Measurements from ENCODE around the gene PLPP3.

The PLPP3 gene

GRCh38 chr1:56453417-56454078, 125.8 kb downstream of the PLPP3 start:
- Histone ChIP-seq H3K27ac (ENCODE audit: insufficient read depth in 1 of 2, low read depth in 1 of 2, low read length in 2 of 2, poor library complexity in 1 of 2, severe bottlenecking in 2 of 2) (no peak overlapping the region), H3K4me1 (ENCODE audit: control extremely low read depth in 1 of 4, control insufficient read depth in 4 of 4, insufficient read depth in 4 of 4, low read length in 3 of 4) (no peaks in the 10 kb centered on the region), H3K27me3 (replicated peaks in 2 of 5; ENCODE audit: control insufficient read depth in 4 of 5, insufficient read depth in 5 of 5, low read length in 4 of 5) (no peaks in the 10 kb centered on the region), H3K9me3 (ENCODE audit: control extremely low read depth in 1 of 5, control insufficient read depth in 4 of 5, insufficient read depth in 2 of 5, low read depth in 1 of 5, low read length in 4 of 5) (no peaks in the 10 kb centered on the region), H3K4me3 (ENCODE audit: control insufficient read depth in 1 of 7, extremely low read depth in 1 of 7, insufficient read depth in 4 of 7, low read depth in 2 of 7, low read length in 6 of 7) (no peak overlapping the region), H3K36me3 (ENCODE audit: control insufficient read depth in 4 of 4, insufficient read depth in 4 of 4, low read length in 3 of 4) (no peaks in the 10 kb centered on the region)
- 97% methylated on average over 4 of the region's 10 CpGs for WGBS (ENCODE audit: insufficient coverage)
- ChIA-PET POLR2A (no interaction called here), CTCF (no interaction called here)
- DNase-seq: no peak

GRCh38 chr1:56453016-56453415, 126.3 kb downstream of the PLPP3 start:
- no peaks in the 10 kb centered on the region for H3K4me1 ChIP-seq (ENCODE audit: control extremely low read depth in 1 of 4, control insufficient read depth in 4 of 4, insufficient read depth in 4 of 4, low read length in 3 of 4)
- POLR2A ChIA-PET: no interaction called here
- H3K36me3 ChIP-seq (ENCODE audit: control insufficient read depth in 4 of 4, insufficient read depth in 4 of 4, low read length in 3 of 4): no peaks in the 10 kb centered on the region
- H3K9me3 ChIP-seq (ENCODE audit: control extremely low read depth in 1 of 5, control insufficient read depth in 4 of 5, insufficient read depth in 2 of 5, low read depth in 1 of 5, low read length in 4 of 5): no peaks in the 10 kb centered on the region
- H3K4me3 ChIP-seq (ENCODE audit: control insufficient read depth in 1 of 7, extremely low read depth in 1 of 7, insufficient read depth in 4 of 7, low read depth in 2 of 7, low read length in 6 of 7): no peak overlapping the region
- no peaks in the 10 kb centered on the region for H3K27me3 ChIP-seq (replicated peaks in 2 of 5; ENCODE audit: control insufficient read depth in 4 of 5, insufficient read depth in 5 of 5, low read length in 4 of 5)
- 100% methylated on average over 3 of the region's 4 CpGs for WGBS (ENCODE audit: insufficient coverage)
- no peak overlapping the region for H3K27ac ChIP-seq (ENCODE audit: insufficient read depth in 1 of 2, low read depth in 1 of 2, low read length in 2 of 2, poor library complexity in 1 of 2, severe bottlenecking in 2 of 2)
- CTCF ChIA-PET: no interaction called here
- DNase-seq: no peak

- Histone ChIP-seq H3K4me1 (ENCODE audit: control extremely low read depth in 1 of 4, control insufficient read depth in 4 of 4, insufficient read depth in 4 of 4, low read length in 3 of 4) (no peaks in the 10 kb centered on the region), H3K4me3 (ENCODE audit: control insufficient read depth in 1 of 7, extremely low read depth in 1 of 7, insufficient read depth in 4 of 7, low read depth in 2 of 7, low read length in 6 of 7) (no peak overlapping the region), H3K27ac (ENCODE audit: insufficient read depth in 1 of 2, low read depth in 1 of 2, low read length in 2 of 2, poor library complexity in 1 of 2, severe bottlenecking in 2 of 2) (no peak overlapping the region), H3K9me3 (ENCODE audit: control extremely low read depth in 1 of 5, control insufficient read depth in 4 of 5, insufficient read depth in 2 of 5, low read depth in 1 of 5, low read length in 4 of 5) (no peaks in the 10 kb centered on the region), H3K36me3 (ENCODE audit: control insufficient read depth in 4 of 4, insufficient read depth in 4 of 4, low read length in 3 of 4) (no peaks in the 10 kb centered on the region), H3K27me3 (replicated peaks in 2 of 5; ENCODE audit: control insufficient read depth in 4 of 5, insufficient read depth in 5 of 5, low read length in 4 of 5) (no peaks in the 10 kb centered on the region)
- POLR2A ChIA-PET: no interaction called here
- CTCF ChIA-PET: no interaction called here
- DNase-seq: no peak
- WGBS (ENCODE audit: insufficient coverage): 97% methylated on average over 3 of the region's 3 CpGs
Measured at GRCh38 chr1:56452027-56453011, 127.0 kb downstream of the PLPP3 start.

GRCh38 chr1:56451491-56451890, 127.9 kb downstream of the PLPP3 start:
- H3K9me3 ChIP-seq (ENCODE audit: control extremely low read depth in 1 of 5, control insufficient read depth in 4 of 5, insufficient read depth in 2 of 5, low read depth in 1 of 5, low read length in 4 of 5): no peaks in the 10 kb centered on the region
- whole genome bisulfite sequencing (ENCODE audit: insufficient coverage): 94% methylated on average over 4 of the region's 5 CpGs
- H3K27ac ChIP-seq (ENCODE audit: insufficient read depth in 1 of 2, low read depth in 1 of 2, low read length in 2 of 2, poor library complexity in 1 of 2, severe bottlenecking in 2 of 2): no peak overlapping the region
- H3K27me3 ChIP-seq (replicated peaks in 2 of 5; ENCODE audit: control insufficient read depth in 4 of 5, insufficient read depth in 5 of 5, low read length in 4 of 5): no peaks in the 10 kb centered on the region
- ChIA-PET CTCF (no interaction called here), POLR2A (no interaction called here)
- no peak for DNase-seq
- no peaks in the 10 kb centered on the region for H3K36me3 ChIP-seq (ENCODE audit: control insufficient read depth in 4 of 4, insufficient read depth in 4 of 4, low read length in 3 of 4)
- H3K4me3 ChIP-seq (ENCODE audit: control insufficient read depth in 1 of 7, extremely low read depth in 1 of 7, insufficient read depth in 4 of 7, low read depth in 2 of 7, low read length in 6 of 7): no peak overlapping the region
- H3K4me1 ChIP-seq (ENCODE audit: control extremely low read depth in 1 of 4, control insufficient read depth in 4 of 4, insufficient read depth in 4 of 4, low read length in 3 of 4): no peaks in the 10 kb centered on the region

GRCh38 chr1:56450004-56450666, 129.2 kb downstream of the PLPP3 start:
- H3K27ac ChIP-seq (ENCODE audit: insufficient read depth in 1 of 2, low read depth in 1 of 2, low read length in 2 of 2, poor library complexity in 1 of 2, severe bottlenecking in 2 of 2): no peak overlapping the region
- ChIA-PET POLR2A (no interaction called here), CTCF (no interaction called here)
- H3K4me3 ChIP-seq (ENCODE audit: control insufficient read depth in 1 of 7, extremely low read depth in 1 of 7, insufficient read depth in 4 of 7, low read depth in 2 of 7, low read length in 6 of 7): no peak overlapping the region
- H3K27me3 ChIP-seq (replicated peaks in 2 of 5; ENCODE audit: control insufficient read depth in 4 of 5, insufficient read depth in 5 of 5, low read length in 4 of 5): no peaks in the 10 kb centered on the region
- no peak for DNase-seq
- H3K36me3 ChIP-seq (ENCODE audit: control insufficient read depth in 4 of 4, insufficient read depth in 4 of 4, low read length in 3 of 4): no peaks in the 10 kb centered on the region
- H3K4me1 ChIP-seq (ENCODE audit: control extremely low read depth in 1 of 4, control insufficient read depth in 4 of 4, insufficient read depth in 4 of 4, low read length in 3 of 4): no peaks in the 10 kb centered on the region
- WGBS (ENCODE audit: insufficient coverage): 78% methylated on average over 4 of the region's 4 CpGs
- no peaks in the 10 kb centered on the region for H3K9me3 ChIP-seq (ENCODE audit: control extremely low read depth in 1 of 5, control insufficient read depth in 4 of 5, insufficient read depth in 2 of 5, low read depth in 1 of 5, low read length in 4 of 5)

GRCh38 chr1:56448529-56449300, 130.6 kb downstream of the PLPP3 start:
- no peak for DNase-seq
- ChIA-PET CTCF (no interaction called here), POLR2A (no interaction called here)
- 97% methylated on average over 9 of the region's 12 CpGs for whole genome bisulfite sequencing (ENCODE audit: insufficient coverage)
- Histone ChIP-seq H3K9me3 (ENCODE audit: control extremely low read depth in 1 of 5, control insufficient read depth in 4 of 5, insufficient read depth in 2 of 5, low read depth in 1 of 5, low read length in 4 of 5) (no peaks in the 10 kb centered on the region), H3K27me3 (replicated peaks in 2 of 5; ENCODE audit: control insufficient read depth in 4 of 5, insufficient read depth in 5 of 5, low read length in 4 of 5) (no peaks in the 10 kb centered on the region), H3K4me3 (ENCODE audit: control insufficient read depth in 1 of 7, extremely low read depth in 1 of 7, insufficient read depth in 4 of 7, low read depth in 2 of 7, low read length in 6 of 7) (no peak overlapping the region), H3K36me3 (ENCODE audit: control insufficient read depth in 4 of 4, insufficient read depth in 4 of 4, low read length in 3 of 4) (no peaks in the 10 kb centered on the region), H3K27ac (ENCODE audit: insufficient read depth in 1 of 2, low read depth in 1 of 2, low read length in 2 of 2, poor library complexity in 1 of 2, severe bottlenecking in 2 of 2) (no peak overlapping the region), H3K4me1 (ENCODE audit: control extremely low read depth in 1 of 4, control insufficient read depth in 4 of 4, insufficient read depth in 4 of 4, low read length in 3 of 4) (no peaks in the 10 kb centered on the region)

Data from common myeloid progenitor, CD34-positive (primary cell).